HG03159 (cell line): ENCODE data around the gene ZNF641.

Source experiments
- ATAC-seq: cut with Tn5 transposase; IDR thresholded peaks from one replicate; pipeline ENCODE4 v1.9.1; 2021; ENCODE audit warnings: mild to moderate bottlenecking, moderate library complexity; ENCODE audit not compliant: unreplicated experiment

Gene ZNF641

GRCh38 chr12:48350249-48351021, at the start of gene ZNF641:
TSS of gene ZNF641 (minus strand) at chr12:48350919. CDS start at chr12:48348090, 2,829 bp downstream.
- peak; percentile 75 for ATAC-seq

GRCh38 chr12:48390026-48390425, 39.3 kb upstream of the ZNF641 start:
- ATAC-seq, result no peak

GRCh38 chr12:48389409-48389808, 38.7 kb upstream of the ZNF641 start:
- ATAC-seq, result no peak

DNA sequence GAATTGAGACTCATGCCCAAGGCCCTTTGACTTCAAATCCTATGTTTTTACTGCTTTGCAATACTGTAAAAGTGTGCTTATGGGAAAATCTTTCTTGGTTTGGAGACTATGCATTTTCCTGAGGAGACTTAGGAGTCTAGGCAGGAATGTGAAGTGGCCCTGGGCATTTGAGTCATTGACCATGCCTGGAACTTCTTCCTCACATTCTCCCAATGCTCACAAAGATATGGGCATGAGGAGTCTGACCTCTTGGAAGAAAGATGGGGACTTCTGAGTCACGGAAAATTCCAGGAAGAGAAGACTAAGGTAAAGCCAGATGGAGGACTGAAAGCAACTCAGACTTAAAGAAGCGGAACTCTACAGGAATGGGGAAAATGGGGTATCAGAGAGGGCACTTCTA, 38.2 kb upstream of the ZNF641 start:
- ATAC-seq, result no peak

DNA sequence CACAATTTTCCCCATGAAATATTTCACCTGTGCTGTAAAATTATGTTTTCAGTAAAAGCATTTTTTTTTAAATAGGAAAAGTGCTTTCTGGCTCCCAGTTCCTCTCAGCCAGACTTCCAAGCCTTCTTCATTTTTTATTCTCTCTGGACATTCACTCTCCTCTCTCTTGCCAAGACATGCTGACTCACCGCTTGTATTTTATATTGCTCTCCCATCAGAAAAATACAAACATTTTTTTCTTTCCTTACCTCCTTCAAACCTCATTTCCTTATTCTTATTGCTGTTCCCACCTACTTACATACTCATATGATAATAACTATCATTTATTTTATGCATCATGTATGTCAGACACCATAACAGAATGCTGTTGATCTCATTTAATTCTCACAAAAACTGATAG, 37.7 kb upstream of the ZNF641 start:
- no peak for ATAC-seq

DNA sequence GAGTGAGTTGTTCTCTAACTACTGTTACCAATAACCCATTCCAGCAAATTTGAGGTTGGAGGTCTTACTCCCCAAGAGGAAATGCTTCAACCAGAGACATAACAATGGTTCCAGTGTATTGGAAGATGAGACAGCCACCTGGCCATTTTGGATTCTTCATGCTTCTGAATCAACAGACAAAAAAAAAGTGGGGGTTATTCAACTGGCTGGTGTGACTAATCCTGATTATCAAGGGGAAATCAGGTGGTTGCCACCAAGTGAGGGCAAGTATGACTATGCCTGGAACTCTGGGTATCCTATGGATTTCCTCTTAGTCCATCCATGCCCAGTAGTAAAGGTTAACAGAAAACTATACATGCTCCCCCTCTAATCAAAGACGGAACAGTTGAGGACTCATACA, 29.9 kb upstream of the ZNF641 start:
- ATAC-seq, result no peak

DNA sequence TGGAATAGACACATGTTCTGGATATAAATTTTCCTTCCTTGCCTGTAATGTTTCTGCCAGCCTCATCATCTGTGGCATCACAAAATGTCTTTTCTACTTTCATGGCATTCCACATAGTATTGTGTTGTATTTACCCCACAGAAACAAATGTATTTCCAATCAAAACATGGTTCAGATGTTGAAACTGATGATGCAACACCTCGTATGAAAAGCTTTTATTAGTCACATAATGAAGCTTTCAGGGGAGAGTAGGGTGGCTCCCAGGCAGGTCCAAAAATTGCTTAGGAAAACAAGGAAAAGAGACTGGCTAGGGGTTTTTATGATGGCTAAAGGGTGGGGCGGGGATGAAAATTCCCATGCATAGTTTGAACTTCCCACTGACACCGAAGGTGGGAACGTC, 29.1 kb upstream of the ZNF641 start:
- no peak for ATAC-seq

DNA sequence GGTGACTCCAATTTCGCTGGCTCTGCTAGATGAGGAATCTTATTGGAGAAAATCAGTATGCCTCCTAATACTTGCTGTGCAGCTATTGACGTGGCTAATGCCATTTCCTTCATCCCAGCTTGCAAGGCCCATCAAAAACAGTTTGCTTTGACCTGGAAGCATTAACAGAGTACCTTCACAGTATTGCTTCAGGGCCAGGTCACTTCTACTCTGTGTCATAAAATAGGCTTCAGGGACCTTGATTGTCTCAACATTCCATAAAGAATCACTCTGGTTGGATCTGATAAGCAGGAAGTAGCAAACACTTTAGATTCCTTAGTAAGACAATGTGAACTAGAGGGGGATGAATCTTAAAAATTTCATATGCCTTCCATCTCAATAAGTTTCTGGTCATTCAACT, 26.9 kb upstream of the ZNF641 start:
- ATAC-seq, result no peak

DNA sequence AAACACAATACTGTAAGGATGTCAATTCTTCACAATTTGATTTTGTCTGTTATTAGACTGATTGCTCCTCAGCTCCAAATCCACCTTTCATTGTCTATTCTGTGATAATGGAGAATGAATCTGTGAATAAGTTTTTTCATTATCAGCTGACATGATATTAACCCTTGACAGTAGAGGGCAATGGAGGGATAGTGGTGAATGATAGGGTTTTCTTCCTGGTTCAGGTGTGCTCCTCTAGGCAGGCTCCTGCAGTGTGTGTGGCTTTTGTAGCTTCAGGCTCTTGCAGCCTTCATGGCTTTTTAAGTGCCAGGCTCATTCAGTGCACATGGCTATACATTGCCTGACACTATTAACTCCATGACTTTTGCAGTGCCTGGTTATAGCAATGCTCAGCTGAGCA, 23.4 kb upstream of the ZNF641 start:
- ATAC-seq, result no peak

DNA sequence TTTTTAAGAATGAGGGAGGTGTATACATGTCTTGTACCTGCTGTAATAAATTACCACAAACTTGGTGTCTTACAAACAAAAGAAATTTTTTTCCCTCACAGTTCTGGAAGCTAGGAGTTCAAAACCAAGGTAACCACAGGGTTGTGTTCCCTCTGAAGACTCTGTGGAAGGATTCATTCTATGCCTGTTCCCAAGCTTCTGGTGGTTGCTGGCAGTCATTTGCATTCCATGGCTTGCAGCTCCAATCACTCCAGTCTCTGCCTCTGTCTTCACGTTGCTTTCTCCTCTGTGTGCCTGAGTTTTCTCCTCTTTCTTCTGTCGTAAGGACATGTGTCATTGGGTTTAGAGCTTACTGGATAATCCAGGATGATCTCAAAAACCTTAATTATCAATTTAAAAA, 15.4 kb upstream of the ZNF641 start:
- ATAC-seq, result no peak

GRCh38 chr12:48361664-48362339, 11.1 kb upstream of the ZNF641 start:
- no peak for ATAC-seq

GRCh38 chr12:48358937-48359513, 8.3 kb upstream of the ZNF641 start:
- ATAC-seq, result no peak

GRCh38 chr12:48356041-48356768, 5.5 kb upstream of the ZNF641 start:
- ATAC-seq, result no peak

- no peak for ATAC-seq
These were observed 1.5 kb upstream of the ZNF641 start for GRCh38 chr12:48352157-48352760.

DNA sequence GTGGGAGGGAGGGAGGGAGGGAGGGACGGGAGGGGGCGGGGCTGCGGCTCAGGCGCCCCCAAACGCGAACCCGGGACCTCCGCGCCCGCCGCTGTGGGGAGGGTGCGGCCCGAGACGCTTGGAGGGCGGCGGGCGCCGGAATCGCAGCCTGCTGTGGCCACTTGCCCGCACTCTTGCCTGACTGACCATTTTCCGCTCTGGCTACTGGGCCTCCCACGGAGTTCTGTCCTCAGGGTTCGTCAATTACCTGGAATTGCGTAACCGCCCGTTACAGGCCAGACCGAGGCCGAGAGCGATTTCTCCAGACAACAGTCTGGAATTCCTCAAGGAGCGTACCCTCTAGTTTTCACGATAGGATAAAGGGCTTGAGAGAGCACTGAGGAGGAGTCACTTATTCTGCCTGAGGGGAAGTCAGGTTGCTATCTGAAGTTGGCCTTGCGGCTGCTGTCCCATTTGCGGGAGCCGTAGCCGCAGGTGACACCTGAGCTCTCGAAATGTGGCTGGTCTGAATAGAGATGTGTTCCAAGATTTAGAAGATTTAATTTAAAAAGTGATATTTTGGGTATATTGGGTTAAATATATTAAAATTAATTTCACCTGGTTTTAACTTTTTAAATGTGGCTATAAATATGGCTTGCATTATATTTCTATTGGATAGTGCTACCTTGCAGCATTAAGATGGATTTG, 446 bp upstream of the ZNF641 start:
- peak; percentile 60 for ATAC-seq

GRCh38 chr12:48349471-48349870, 1.2 kb downstream of the ZNF641 start:
- ATAC-seq, result no peak

- no peak for ATAC-seq
These were observed 7.7 kb downstream of the ZNF641 start for GRCh38 chr12:48342980-48343379.

- ATAC-seq, result no peak
These were observed 9.8 kb downstream of the ZNF641 start for GRCh38 chr12:48340943-48341342.

GRCh38 chr12:48339442-48340117, 11.1 kb downstream of the ZNF641 start:
- no peak for ATAC-seq

DNA sequence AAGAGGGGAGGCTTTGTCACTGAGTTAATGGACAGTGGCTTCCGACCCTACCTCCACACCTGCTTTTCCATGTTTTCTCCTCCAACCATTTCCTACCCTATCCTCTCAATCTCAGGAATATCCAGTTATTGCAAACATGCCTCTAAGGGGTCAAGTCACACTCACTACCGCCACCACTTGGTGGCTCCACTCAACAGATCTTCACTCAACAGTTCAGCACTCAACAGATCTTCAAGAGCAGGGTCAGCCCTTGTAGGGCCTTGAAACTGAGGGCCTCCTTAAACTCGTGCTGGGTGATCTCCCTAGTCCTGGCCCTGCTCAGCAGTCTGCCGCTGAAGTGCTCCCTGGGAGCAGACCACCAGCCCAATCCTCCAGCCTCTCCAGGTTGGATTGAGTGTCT, 14.2 kb downstream of the ZNF641 start:
- ATAC-seq, result no peak
